Ecto neural progenitor cell (in vitro differentiated cells): Measurements from ENCODE around the gene NAV2.

Experiments used
- DNase-seq: peaks from one replicate; pipeline ENCODE4 v3.0.0-alpha.2; 2018; ENCODE audit warnings: low spot score

Gene NAV2

GRCh38 chr11:20084921-20085814 is 372.5 kb downstream of the NAV2 start:
- DNase-seq = no peak

- DNase-seq = no peak
Observed at GRCh38 chr11:20085918-20086317, 373.3 kb downstream of the NAV2 start.

DNA sequence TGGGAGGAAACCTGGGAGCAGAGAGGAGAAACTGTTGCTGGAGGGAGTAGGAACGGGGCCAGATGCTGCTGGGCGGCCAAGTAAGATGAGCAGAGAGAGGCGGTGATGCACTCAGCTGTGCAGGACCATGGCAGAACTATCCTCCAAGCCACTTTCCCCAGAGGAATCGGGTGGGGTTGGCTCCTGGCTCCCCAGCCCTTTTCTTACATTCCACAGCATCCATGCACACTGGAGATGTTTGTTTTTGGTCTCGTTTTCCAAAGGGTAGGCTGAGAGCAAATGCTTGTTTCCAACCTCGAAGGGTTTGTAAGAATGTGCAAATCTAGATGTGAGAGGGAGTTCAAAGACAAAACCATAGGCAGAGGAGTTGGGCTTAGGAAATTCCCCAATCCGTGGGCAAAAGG is 374.5 kb downstream of the NAV2 start:
- no peak for DNase-seq

DNA sequence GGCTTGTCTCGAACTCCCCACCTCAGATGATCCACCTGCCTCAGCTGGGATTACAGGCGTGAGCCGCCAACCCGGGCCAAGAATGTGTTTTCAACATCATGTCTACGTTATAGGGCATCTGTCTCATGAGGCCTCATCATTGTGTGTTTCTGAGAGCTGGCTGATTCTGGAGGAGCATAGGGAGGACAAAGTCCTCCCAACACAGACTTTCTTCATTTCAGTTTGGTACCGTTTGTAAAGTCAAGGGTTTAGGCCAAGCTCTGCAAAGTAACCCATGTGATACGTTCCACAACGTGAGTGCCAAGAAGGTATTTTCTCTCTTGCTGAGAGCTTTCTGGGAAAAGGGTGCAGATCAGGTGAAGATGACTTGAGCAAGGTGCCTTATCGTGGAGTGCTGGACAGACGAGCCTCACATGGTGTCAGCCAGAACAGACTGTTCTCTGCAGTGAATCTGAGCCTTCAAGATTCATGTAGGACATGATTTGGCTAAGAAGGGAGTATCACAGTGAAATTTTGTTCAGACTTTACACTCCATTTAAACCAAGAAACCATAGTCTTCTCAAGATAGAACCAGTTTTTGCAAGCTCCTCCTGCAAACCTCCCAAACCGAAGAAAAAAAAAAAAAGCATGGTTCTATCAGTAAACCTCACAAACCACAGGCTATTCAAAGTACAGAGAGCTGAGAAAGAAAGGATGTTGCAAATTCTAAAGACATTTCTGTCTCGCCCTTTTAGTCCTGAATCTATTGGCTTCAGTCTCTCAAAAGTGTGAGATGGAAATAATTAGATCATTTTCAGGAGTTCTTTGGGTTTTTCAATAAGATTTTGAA is 376.0 kb downstream of the NAV2 start:
- no peak for DNase-seq

DNA sequence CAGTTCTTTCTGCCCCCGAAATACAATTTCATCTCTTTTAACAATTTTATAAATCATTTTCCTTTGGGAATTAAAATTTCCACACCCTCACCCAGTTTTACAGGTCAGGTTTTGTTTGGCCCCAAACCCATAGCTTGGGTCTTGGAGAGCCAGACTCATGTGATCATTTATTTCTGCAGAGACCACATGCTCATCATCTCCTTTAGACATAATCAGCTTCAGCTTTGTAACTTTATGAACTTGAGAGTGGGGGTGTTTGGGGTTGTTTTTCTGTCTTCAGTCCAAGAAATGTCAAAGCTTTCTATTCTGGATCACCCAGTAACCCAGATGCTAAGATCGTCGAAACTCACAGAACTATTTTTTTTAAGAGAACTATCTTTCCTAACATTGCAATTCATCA is 376.7 kb downstream of the NAV2 start:
- DNase-seq = no peak

DNA sequence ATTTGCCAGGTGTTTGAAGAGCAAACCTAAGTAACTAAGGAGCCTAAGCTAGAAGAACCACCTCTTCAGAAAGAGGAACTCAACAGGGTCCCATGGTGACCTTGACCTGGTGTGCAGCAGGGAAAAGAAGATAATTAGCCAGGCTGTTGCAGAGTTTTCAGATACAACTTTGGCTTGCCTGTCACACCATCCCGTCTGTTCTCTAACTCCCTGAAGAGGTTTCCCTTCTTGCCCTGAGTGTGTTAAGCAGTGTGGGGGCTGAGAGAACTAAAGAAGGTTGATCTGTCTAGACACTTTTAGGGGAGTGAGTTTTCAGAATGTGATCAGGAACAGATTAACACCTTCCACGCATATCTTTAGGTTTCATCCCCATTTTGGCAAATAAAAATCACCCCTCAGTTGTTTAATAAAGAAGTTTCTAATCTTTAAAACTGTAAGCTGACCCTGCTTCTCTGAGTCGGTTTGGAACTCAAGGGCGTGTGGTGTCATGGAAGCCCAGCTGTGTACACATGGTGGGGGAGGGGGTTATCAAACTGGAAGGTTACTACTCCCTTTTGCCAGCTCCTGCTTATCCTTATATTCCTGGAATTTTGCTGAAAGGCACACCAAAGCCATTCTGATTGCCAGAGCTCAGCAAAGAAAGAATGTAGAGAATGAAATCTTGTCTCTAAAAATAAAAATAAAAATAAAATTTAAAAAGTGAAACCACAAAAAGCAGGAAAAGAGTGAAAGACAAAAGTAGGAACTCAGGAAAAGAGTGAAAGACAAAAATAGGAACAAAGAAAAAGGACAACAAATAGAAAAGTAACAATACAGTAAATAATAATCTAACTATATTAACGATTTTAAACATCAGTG is 377.4 kb downstream of the NAV2 start:
- DNase-seq = no peak

DNA sequence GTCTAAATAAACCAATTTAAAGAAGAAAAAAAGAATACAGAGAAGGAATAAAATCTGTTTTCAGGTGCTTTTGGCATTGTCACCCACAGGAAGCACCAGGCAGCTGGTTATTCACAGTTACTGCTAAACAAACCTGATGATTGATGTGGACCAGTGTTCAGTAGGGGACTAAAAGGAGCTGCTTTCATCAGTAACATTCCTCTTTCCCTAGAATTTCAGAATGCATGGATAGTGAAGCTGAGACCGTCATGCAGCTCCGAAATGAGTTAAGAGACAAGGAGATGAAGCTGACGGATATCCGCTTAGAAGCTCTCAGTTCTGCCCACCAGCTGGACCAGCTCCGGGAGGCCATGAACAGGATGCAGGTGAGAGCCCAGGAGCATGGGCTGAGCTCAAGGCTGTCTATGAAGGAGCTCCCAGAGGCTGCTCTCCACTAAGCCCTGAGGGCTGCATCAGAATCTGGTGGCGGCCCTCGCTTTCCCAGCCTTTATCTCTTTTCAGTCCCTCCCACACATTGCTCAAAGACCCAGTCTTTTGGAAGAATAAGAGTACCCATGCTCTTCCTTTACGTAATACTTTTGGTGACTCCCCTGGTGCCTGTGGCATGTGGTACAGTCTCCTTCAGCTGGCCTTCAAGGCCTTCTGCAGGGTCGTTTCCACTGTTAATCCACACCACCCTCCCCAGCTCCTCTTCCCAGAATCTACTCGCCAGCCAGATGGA is 378.2 kb downstream of the NAV2 start:
- DNase-seq = no peak

- no peak for DNase-seq
Observed at GRCh38 chr11:20093775-20094174, 381.1 kb downstream of the NAV2 start.

- DNase-seq = no peak
Observed at GRCh38 chr11:20095189-20095588, 382.6 kb downstream of the NAV2 start.

DNA sequence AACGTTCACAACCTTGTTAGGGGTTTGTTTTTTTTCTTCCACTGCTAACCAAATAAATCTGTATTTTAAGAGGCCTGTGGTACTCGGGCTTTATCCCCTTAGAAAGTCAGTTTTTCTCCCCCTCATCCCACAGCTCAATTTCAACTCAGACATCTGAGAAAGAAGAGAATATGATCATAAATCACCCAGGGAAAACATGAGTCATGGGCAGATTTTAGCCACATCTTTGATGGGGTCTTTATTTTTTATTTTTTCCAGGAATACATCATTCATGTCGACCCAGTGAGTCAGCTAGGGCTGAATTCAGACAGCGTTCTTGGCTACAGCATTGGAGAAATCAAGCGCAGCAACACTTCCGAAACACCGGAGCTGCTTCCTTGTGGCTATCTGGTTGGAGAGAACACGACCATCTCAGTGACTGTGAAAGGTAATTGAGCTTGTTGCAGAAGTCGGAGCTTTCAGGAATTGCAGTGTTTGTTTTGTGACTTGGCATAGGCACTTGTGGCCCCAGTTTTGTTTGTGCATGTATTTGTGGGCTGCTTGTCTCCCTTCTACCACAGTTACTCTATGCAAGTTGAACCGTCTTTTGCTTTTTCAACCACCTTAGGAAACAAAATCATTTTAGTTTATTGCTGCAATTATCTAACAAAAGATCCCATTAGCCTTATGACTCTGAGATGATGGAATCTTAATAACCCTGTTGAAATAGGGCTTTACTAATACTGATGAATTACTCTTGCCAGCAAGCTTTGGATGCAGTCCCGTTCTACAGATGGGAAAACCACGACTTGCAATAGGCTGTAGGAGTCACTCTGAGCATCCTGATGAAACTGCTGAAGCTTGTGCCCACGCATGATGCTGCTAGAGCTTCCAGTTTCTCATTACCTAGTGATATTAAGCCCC is 384.9 kb downstream of the NAV2 start:
- no peak for DNase-seq

GRCh38 chr11:20099527-20099926 is 386.9 kb downstream of the NAV2 start:
- DNase-seq = no peak

DNA sequence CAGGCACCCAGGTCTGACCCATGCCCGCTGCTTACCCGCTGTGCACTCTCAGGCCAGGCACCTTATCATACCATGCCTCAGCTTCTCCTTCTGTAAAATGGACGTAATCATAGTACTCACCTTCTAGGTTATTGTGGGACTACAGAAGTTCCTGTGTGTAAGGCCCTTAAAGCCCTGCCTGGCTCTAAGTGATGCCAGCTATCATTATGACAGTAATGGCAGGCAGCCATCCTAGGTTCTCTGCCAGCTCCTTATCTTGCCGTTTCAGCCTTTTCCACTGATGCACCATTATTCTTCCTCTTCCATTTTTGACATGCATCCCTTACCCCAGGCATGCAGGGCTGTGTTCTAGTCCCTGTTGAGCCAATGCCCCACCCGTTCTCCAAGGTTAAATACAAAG is 389.8 kb downstream of the NAV2 start:
- no peak for DNase-seq

GRCh38 chr11:20103281-20103680 is 390.6 kb downstream of the NAV2 start:
- no peak for DNase-seq

DNA sequence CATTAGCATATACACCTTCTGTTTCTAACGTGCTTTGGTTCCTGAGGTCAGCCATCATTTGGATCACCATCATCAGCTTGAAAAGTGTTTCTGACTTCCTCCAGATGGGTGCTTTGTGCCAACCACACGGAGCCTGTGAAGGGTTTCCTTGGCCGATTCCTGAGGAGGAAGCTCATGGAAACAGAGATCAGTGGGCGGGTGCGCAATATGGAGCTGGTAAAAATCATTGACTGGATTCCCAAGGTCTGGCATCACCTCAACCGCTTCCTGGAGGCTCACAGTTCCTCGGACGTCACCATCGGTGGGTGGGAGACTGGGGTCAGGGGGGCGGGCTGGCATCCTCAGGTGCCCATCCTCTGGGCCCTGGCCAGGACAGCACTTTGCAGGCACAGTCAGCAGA is 392.8 kb downstream of the NAV2 start:
- no peak for DNase-seq

GRCh38 chr11:20109731-20110445 is 397.3 kb downstream of the NAV2 start:
- no peak for DNase-seq

DNA sequence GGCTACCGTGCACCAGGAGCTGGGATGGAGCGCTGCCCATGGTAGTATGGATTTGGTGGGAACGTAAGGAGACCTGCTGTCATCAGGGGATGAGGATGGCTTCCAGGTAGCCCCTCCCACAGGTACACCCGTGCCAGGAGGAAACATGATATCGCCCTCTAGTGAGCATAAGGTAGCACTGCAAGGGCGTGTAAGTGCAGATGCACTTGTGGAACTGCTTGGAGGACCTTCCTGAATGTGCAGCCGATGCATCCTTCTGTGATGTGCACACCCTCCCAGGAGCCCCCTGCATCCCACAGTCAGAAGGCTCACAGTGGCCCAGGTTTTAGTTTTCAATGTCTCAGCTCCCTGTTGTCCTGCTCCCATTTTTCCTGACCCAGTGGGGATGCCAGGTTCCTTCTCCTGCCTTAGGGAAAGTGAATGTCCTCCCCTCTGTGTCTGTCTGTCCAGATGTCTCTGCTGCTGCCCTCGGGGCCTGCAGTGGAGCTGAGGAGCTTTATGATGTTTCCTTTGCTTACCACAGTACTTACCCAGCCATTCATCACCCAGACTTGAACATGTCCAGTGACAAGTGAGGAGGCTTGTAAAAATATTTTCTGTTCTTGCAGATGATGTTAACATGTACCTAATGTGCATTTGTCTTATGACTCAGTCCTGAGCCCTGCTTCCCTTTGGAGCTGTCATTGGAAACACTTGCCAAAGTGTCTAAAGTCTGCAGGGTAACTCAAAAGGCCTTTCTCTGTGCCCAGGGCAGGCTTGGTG is 398.5 kb downstream of the NAV2 start:
- DNase-seq = peak; percentile 63

DNA sequence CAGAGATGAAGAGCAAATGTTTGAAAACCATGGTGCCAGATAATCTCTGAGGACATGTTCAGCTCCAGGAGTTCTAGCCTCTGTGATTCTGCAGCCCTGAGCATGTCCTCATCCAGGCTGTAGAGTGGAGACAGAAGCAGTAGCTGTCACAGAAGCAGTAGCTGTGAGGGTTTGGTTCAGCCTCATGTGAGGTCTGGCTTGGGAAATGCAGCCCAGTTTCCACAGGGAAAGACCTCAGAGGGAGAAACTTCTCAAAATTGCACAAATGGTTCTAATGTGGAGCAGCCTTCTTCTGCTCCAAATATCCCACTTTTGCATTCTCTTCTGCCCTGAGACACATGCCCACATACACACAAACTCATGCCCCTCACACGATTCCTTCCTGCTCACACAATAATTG is 399.2 kb downstream of the NAV2 start:
- no peak for DNase-seq

- no peak for DNase-seq
Observed at GRCh38 chr11:20112291-20113148, 399.9 kb downstream of the NAV2 start.
